Measurements from ENCODE around the gene IGF2BP2.
"Not testable (repeated sequence)": the region's sequence is repeated elsewhere in the genome, so short reads cannot be mapped to it uniquely, and the experiment has no call there.

IGF2BP2 gene

DNA sequence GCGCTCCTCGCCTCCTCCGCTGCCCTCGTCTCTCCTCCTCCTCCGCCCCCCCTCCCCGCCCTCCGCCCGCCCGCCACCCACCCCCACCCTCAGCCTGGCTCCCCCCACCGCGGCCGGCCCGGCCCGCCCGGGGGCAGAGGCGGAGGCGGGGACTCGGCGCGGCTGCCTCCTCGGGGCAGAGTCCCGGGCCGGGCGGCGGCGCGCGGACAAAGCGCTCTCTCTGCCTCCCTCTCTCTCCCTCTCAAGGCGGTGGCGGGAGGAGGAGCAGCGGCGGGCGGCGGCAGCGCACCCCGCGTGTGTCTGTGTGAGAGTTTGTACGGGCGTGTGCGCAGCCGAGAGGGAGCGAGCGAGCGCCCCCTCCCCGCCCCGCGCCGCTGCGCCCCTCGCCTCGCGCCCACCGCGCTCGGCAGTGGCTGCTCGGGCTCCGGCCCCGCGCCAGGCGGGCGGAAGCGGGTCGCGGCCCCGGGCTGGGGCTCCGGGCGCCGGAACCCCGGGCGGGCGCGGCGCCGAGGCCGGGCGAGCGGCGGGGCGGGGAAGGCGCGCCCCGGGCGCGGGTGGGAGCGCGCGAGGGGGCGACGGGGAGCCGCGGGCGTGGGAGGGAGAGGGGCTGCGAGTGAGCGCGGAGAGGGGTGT lies at the start of gene IGF2BP2:
TSS of gene IGF2BP2 (minus strand) at position 37 of the 633 bp plus-strand sequence. CDS start 82 bp downstream, outside the sequence.
- FAIRE-seq: no peak

DNA sequence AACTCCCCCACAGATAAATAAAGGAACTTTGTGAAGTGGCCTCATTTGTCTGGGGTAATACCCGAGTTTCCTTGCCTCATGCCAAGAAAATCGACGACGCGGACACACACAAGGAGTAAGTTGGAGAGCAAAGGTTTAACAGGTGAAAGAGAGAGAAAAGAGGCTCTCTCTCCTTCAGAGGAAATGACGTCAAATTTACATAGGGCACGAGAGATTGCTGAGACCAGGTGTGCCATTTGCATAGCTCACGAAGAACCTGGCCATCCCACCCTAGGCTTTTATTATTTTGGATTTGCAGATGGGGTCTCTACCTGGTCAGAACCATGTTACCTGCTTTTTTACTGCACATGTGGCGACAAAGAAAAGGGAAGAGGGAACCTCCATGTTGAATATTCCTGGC lies 49.3 kb upstream of the IGF2BP2 start:
- no peak for FAIRE-seq

- no peak for FAIRE-seq
These were observed 42.8 kb upstream of the IGF2BP2 start for GRCh38 chr3:185867650-185868049.

- no peak for FAIRE-seq
These were observed 42.2 kb upstream of the IGF2BP2 start for GRCh38 chr3:185866995-185867394.

GRCh38 chr3:185866555-185866954 lies 41.7 kb upstream of the IGF2BP2 start:
- no peak for FAIRE-seq

- FAIRE-seq: no peak
These were observed 40.4 kb upstream of the IGF2BP2 start for GRCh38 chr3:185865247-185865646.

DNA sequence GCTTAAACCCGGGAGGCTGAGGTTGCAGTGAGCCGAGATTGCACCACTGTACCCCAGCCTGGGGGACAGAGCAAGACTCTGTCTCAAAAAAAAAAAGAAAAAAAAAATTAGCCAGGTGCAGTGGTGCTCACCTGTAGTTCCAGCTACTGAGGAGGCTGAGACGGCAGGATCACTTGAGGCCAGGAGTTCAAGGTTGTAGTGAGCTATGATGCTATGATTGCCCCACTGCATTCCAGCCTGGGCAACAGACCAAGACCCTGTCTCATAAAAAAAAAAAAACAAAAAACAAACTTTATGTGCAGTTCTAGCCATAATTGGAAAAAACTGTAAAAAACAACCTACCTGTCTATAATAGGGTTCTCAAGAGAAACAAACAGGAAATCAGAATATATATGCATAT lies 39.9 kb upstream of the IGF2BP2 start:
- no peak for FAIRE-seq

GRCh38 chr3:185862920-185863319 lies 38.1 kb upstream of the IGF2BP2 start:
- peak; percentile 14 for FAIRE-seq

GRCh38 chr3:185859294-185859972 lies 34.6 kb upstream of the IGF2BP2 start:
- no peak for FAIRE-seq

DNA sequence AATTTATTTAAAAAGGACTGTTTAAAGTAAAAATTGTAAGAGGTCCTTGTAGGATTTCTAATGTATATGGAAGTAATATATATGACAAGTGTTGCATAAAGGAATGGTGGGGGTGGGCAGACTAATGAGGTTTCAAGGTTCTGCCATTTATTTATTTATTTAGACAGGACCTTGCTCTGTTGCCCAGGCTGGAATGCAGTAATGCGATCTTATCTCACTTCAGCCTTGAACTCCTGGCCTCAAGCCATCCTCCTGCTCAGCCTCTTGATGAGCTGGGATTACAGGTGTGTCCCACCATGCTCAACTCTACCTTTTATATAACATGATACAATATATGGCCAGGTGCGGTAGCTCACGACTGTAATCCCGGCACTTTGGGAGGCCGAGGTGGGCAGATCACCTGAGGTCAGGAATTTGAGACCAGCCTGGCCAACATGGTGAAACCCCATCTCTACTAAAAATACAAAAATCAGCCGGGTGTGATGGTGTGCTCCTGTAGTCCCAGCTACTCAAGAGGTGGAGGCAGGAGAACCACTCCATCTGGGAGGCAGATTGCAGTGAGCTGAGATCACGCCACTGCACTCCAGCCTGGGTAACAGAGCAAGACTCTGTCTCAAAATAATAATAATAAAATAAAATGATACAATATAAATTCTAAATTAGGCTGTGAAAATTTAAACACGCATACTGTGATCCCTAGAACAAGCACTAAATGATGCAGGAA lies 33.8 kb upstream of the IGF2BP2 start:
- FAIRE-seq: no peak

- peak; percentile 23 for FAIRE-seq
These were observed 32.4 kb upstream of the IGF2BP2 start for GRCh38 chr3:185857208-185857607.

DNA sequence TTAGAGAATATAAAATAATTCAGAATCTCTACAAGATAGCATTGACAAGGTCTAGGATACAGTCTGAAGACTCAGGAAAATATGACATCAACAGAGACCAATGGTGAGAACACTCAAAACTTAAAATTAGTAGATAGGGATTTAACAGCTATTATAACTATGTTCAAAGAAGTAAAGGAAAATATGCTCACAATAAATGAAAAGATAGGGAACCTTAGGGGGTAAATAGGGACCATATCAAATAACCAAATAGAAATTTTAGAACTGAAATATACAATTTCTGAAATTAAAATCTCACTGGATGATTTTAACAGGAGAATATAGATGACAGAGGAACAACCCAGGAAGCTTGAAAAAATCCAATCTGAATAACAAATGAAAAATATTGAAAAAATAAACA lies 31.8 kb upstream of the IGF2BP2 start:
- no peak for FAIRE-seq

DNA sequence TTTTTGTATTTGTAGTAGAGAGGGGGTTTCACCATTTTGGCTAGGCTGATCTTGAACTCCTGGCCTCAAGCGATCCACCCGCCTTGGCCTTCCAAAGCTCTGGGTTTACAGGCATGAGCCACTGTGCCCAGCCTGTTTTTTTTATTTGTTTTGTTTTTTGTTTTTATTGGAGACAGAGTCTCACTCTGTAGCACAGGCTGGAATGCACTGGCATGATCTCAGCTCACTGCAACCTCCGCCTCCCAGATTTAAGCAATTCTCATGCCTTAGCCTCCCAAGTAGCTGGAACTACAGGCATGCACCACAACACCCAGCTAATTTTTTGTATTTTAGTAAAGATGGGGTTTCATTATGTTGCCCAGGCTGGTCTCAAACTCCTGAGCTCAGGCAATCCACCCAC lies 28.9 kb upstream of the IGF2BP2 start:
- not testable (repeated sequence) for FAIRE-seq

GRCh38 chr3:185852635-185853034 lies 27.8 kb upstream of the IGF2BP2 start:
- no peak for FAIRE-seq

DNA sequence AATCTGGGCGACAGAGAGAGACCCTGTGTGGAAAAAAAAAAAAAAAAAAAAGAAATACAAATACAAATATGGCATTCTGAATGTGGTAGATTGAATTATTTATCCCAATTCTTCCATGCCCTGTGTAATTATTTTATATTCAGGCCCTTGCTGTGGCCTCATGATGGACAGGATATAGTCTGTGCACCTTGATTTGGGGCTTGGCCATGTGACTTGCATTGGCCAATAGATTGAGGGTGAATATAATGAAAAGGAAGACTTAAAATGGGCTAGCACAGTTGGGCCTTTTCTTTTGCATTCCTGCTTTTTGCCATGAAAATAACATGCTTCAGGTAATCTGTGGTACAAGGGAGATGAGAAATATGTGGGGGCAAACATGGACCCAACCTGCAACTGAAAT lies 27.1 kb upstream of the IGF2BP2 start:
- no peak for FAIRE-seq

- FAIRE-seq: no peak
These were observed 26.2 kb upstream of the IGF2BP2 start for GRCh38 chr3:185851046-185851445.

DNA sequence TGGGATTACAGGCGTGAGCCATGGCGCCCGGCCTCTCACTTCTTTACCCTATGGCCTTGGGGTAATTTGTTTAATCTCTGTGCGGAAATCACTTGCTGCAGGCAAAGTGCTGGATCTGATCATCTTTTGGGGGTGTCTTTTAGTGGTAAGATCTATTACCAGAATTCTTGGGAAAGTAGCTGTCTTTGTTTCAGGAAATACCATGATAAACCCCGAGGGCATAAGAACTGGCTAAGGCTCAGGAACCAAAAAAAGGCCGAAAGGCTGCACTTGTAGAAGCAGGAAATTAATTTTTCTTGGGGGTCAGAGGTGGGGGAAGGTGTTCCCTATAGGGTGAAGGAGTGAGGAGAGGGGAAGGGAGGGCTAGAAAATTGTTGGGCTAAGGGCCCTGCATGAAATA lies 22.7 kb upstream of the IGF2BP2 start:
- no peak for FAIRE-seq

- FAIRE-seq: no peak
These were observed 21.2 kb upstream of the IGF2BP2 start for GRCh38 chr3:185846037-185846436.

- no peak for FAIRE-seq
These were observed 19.2 kb upstream of the IGF2BP2 start for GRCh38 chr3:185844051-185844450.

DNA sequence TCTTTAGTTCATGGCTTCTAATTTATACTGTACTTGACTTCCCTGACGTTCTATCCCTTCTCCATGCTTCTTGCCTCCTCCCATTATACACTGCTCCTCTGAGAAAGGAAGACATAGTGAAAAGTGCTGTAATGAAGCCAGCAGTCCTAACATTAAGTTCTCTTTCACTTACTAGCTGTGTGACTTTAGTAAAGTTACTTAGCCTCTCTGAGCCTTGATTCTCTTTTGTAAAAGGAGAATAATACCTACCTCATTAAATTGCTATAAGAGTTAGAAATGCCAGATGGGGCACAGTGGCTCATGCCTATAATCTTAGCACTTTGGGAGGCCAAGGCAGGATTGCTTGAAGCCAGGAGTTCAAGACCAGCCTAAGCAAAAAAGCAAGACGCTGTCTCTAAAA lies 18.8 kb upstream of the IGF2BP2 start:
- FAIRE-seq: no peak

GRCh38 chr3:185843126-185843525 lies 18.3 kb upstream of the IGF2BP2 start:
- FAIRE-seq: no peak

DNA sequence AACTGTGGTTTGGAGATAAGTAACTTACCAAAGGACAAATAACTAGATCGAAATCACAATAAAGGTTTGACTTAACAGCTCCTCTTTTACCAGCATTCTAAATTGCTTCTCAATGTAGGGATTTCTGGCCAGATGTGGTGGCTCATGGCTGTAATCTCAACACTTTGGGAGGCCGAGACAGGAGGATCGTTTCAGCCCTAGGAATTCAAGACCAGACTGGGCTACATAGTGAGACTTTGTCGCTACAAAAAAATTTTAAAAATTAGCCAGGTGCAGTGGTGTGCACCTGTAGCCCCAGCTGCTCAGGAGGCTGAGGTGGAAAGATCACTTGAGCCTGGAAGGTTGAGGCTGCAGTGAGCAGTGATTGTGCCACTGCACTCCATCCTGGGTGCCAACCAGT lies 17.4 kb upstream of the IGF2BP2 start:
- no peak for FAIRE-seq

GRCh38 chr3:185838417-185838989 lies 13.7 kb upstream of the IGF2BP2 start:
- FAIRE-seq: not testable (repeated sequence)

GRCh38 chr3:185837414-185837813 lies 12.6 kb upstream of the IGF2BP2 start:
- FAIRE-seq: no peak

Data from A204.1 (cell line).